ENCODE results near the gene CCHCR1. TPM values are rescaled to one million over a fixed set of nuclear protein-coding genes. Genes with fewer than 3 reads are reported as not detected.

The CCHCR1 gene
- total and polyA plus RNA-seq, 2 donors from 2014 or later: 24.1 to 26.2 TPM

DNA sequence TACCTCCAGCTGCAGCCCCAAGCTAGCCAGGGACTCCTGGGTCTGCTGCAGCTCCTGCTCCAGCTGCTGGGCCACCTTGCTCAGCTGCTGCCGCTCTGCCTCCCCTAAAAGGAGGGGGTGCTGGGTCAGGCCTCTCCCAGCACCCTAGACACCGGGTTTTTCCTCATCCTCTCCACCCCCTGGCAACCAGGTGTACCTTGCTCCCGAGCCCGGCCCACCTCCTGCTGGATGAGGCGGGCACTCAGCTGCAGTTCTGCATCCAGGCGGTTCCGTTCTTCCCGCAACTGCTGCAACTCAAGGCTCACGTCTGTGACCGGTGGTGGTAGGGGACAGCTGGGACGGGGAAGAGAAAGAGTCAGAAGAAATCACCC is 12.6 kb downstream of the CCHCR1 start:
- TF ChIP-seq, protein P1, sequence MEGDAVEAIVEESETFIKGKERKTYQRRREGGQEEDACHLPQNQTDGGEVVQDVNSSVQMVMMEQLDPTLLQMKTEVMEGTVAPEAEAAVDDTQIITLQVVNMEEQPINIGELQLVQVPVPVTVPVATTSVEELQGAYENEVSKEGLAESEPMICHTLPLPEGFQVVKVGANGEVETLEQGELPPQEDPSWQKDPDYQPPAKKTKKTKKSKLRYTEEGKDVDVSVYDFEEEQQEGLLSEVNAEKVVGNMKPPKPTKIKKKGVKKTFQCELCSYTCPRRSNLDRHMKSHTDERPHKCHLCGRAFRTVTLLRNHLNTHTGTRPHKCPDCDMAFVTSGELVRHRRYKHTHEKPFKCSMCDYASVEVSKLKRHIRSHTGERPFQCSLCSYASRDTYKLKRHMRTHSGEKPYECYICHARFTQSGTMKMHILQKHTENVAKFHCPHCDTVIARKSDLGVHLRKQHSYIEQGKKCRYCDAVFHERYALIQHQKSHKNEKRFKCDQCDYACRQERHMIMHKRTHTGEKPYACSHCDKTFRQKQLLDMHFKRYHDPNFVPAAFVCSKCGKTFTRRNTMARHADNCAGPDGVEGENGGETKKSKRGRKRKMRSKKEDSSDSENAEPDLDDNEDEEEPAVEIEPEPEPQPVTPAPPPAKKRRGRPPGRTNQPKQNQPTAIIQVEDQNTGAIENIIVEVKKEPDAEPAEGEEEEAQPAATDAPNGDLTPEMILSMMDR (IDR thresholded peaks at IDR 0.05; ENCODE audit: borderline replicate concordance, extremely low read depth, insufficient read depth): no peak
- FAIRE-seq (no peak), DNase-seq (no peak)
- Histone ChIP-seq H3K27me3 (ENCODE audit: control insufficient read depth, insufficient read depth, low read length) (no peaks in the 10 kb centered on the region), H3K36me3 (ENCODE audit: control insufficient read depth in 2 of 3, insufficient read depth in 3 of 3, low read length in 3 of 3) (peaks cover 0 to 3% (median 2%) of the 10 kb centered on the region in 3 donors), H3K27ac (ENCODE audit: low read depth in 2 of 2, low read length in 2 of 2) (no peak overlapping the region), H3K4me1 (ENCODE audit: control insufficient read depth in 2 of 3, insufficient read depth in 2 of 3, low read depth in 1 of 3, low read length in 3 of 3) (no peaks in the 10 kb centered on the region), H3K9me3 (ENCODE audit: control insufficient read depth in 2 of 3, insufficient read depth in 1 of 3, low read length in 3 of 3) (no peaks in the 10 kb centered on the region), H3K4me3 (ENCODE audit: low read length in 3 of 3) (no peak overlapping the region), H3K9ac (ENCODE audit: low read length in 3 of 3) (no peak overlapping the region)
- intact Hi-C loops (cut with DNase I): no loop called here

DNA sequence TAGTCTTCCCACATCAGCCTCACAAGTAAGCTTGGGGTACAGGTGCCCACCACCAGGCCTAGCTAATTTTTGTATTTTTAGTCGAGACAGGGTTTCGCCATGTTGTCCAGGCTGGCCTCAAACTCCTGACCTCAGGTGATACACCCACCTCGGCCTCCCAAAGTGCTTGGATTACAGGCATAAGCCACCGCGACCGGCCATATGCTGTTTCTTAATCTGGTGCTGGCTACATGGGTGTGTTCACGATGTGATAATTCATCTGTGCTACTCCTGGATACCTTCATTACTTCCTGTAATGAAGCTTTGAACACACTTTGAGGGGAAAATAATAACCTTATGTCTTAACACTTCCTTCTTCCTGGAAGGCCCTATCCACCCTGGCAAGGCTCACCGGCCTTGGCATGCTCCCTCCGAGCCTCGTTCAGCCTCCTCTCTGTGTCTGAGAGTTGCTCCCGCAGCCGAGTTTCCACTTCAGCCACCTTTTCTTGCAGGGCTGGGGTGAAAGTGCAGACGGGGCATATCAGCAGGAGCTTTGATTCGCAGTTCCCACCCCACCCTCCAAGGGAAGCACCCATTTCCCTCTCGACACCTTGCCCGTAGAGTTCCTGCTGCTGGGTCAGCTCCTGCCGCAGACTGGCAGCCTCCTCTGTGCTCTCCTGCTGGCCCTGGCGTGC is 13.2 kb downstream of the CCHCR1 start:
- Histone ChIP-seq H3K9ac (ENCODE audit: low read length in 3 of 3) (no peak overlapping the region), H3K27ac (ENCODE audit: low read depth in 2 of 2, low read length in 2 of 2) (no peak overlapping the region), H3K27me3 (ENCODE audit: control insufficient read depth, insufficient read depth, low read length) (no peaks in the 10 kb centered on the region), H3K36me3 (ENCODE audit: control insufficient read depth in 2 of 3, insufficient read depth in 3 of 3, low read length in 3 of 3) (peaks cover 0 to 3% (median 2%) of the 10 kb centered on the region in 3 donors), H3K9me3 (ENCODE audit: control insufficient read depth in 2 of 3, insufficient read depth in 1 of 3, low read length in 3 of 3) (no peaks in the 10 kb centered on the region), H3K4me1 (ENCODE audit: control insufficient read depth in 2 of 3, insufficient read depth in 2 of 3, low read depth in 1 of 3, low read length in 3 of 3) (peaks cover 0 to under 1% (median 0%) of the 10 kb centered on the region in 3 donors), H3K4me3 (ENCODE audit: low read length in 3 of 3) (no peak overlapping the region)
- intact Hi-C loops (cut with DNase I): no loop called here
- FAIRE-seq (no peak), DNase-seq (no peak)
- TF ChIP-seq, protein P1 (IDR thresholded peaks at IDR 0.05; ENCODE audit: borderline replicate concordance, extremely low read depth, insufficient read depth): no peak

DNA sequence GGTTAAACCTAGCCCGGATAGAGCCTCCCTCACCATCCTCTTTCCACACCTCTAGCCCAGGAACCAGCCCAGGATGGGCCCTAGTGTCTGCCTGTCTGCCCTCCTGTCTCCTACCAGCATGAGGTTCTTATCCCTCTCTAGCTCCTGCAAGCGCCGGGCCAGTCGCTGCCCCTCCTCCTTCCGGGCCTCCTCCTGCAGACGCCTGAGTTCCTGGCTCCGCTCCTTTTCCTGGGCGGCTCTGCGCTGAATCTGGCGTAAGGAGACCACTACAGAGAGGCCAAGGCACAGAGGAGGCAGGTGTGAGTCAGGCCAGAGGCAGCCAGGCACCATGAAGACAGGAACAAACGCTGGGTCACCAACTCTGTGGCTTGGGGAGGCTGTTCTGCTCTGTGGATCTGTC is 14.5 kb downstream of the CCHCR1 start:
- H3K36me3 ChIP-seq (ENCODE audit: control insufficient read depth in 2 of 3, insufficient read depth in 3 of 3, low read length in 3 of 3): peaks cover 0 to 3% (median 2%) of the 10 kb centered on the region in 3 donors
- H3K9me3 ChIP-seq (ENCODE audit: control insufficient read depth in 2 of 3, insufficient read depth in 1 of 3, low read length in 3 of 3): no peaks in the 10 kb centered on the region
- no peak overlapping the region for H3K4me3 ChIP-seq (ENCODE audit: low read length in 3 of 3)
- TF ChIP-seq, protein P1 (IDR thresholded peaks at IDR 0.05; ENCODE audit: borderline replicate concordance, extremely low read depth, insufficient read depth): no peak
- no peak overlapping the region for H3K9ac ChIP-seq (ENCODE audit: low read length in 3 of 3)
- DNase-seq (no peak), FAIRE-seq (no peak)
- H3K27me3 ChIP-seq (ENCODE audit: control insufficient read depth, insufficient read depth, low read length): no peaks in the 10 kb centered on the region
- peaks cover 0 to 3% (median 0%) of the 10 kb centered on the region in 3 donors for H3K4me1 ChIP-seq (ENCODE audit: control insufficient read depth in 2 of 3, insufficient read depth in 2 of 3, low read depth in 1 of 3, low read length in 3 of 3)
- H3K27ac ChIP-seq (ENCODE audit: low read depth in 2 of 2, low read length in 2 of 2): no peak overlapping the region
- intact Hi-C loops (cut with DNase I): no loop called here

Data from kidney (tissue), 14 donors.